CD4-positive, alpha-beta T cell treated with Interleukin-6 at 100 ng/mL for 8 hours (primary cell): ENCODE data around the gene SLC13A3.

Experiments
- DNase-seq: peaks from one replicate; pipeline ENCODE4 v3.0.0-alpha.2; 2020; ENCODE audit warnings: mixed read lengths, low spot score

SLC13A3 gene

GRCh38 chr20:46636514-46636913, 14.7 kb downstream of the SLC13A3 start:
- DNase-seq: no peak

GRCh38 chr20:46635514-46636136, 15.6 kb downstream of the SLC13A3 start:
- DNase-seq: no peak

GRCh38 chr20:46634528-46634927, 16.7 kb downstream of the SLC13A3 start:
- no peak for DNase-seq

GRCh38 chr20:46631874-46632446, 19.3 kb downstream of the SLC13A3 start:
- no peak for DNase-seq

- no peak for DNase-seq
These were observed 19.9 kb downstream of the SLC13A3 start for GRCh38 chr20:46631212-46631869.

GRCh38 chr20:46630306-46630705, 21.0 kb downstream of the SLC13A3 start:
- DNase-seq: no peak

- DNase-seq: no peak
These were observed 21.9 kb downstream of the SLC13A3 start for GRCh38 chr20:46629341-46629740.

GRCh38 chr20:46627234-46627633, 24.0 kb downstream of the SLC13A3 start:
- DNase-seq: no peak

- DNase-seq: no peak
These were observed 24.5 kb downstream of the SLC13A3 start for GRCh38 chr20:46626758-46627157.

GRCh38 chr20:46625875-46626373, 25.3 kb downstream of the SLC13A3 start:
- DNase-seq: no peak

- no peak for DNase-seq
These were observed 26.3 kb downstream of the SLC13A3 start for GRCh38 chr20:46624946-46625345.

GRCh38 chr20:46622165-46622564, 29.1 kb downstream of the SLC13A3 start:
- DNase-seq: no peak

GRCh38 chr20:46621492-46621891, 29.8 kb downstream of the SLC13A3 start:
- DNase-seq: no peak

- DNase-seq: no peak
These were observed 31.8 kb downstream of the SLC13A3 start for GRCh38 chr20:46619445-46619844.

GRCh38 chr20:46618316-46619100, 32.8 kb downstream of the SLC13A3 start:
- DNase-seq: no peak

- DNase-seq: no peak
These were observed 36.8 kb downstream of the SLC13A3 start for GRCh38 chr20:46614503-46614902.

GRCh38 chr20:46610145-46610544, 41.1 kb downstream of the SLC13A3 start:
- no peak for DNase-seq

GRCh38 chr20:46609043-46609442, 42.2 kb downstream of the SLC13A3 start:
- DNase-seq: no peak

GRCh38 chr20:46607849-46608497, 43.3 kb downstream of the SLC13A3 start:
- DNase-seq: no peak

- no peak for DNase-seq
These were observed 43.9 kb downstream of the SLC13A3 start for GRCh38 chr20:46607191-46607848.

- no peak for DNase-seq
These were observed 44.5 kb downstream of the SLC13A3 start for GRCh38 chr20:46606817-46607190.
